Skeletal muscle tissue (tissue), 4 donors: ENCODE data around the gene ERRFI1. TPM values are rescaled to one million over a fixed set of nuclear protein-coding genes. Genes with fewer than 3 reads are reported as not detected.
"Not testable (repeated sequence)": the region's sequence is repeated elsewhere in the genome, so short reads cannot be mapped to it uniquely, and the experiment has no call there.

Source experiments
- H3K27ac ChIP-seq: one replicate; pipeline ENCODE4 v1.7.0; 2013; ENCODE audit warnings: mild to moderate bottlenecking, low read depth, low read length, inconsistent platforms
- H3K27me3 ChIP-seq, 3 donors: one replicate each; pipeline ENCODE4 v1.7.0; 2013; ENCODE audit warnings: low read length in 3 of 3; ENCODE audit not compliant: control insufficient read depth in 3 of 3, insufficient read depth in 3 of 3
- H3K36me3 ChIP-seq, 3 donors: one replicate each; pipeline ENCODE4 v1.7.0; 2013; ENCODE audit warnings: low read length in 3 of 3; ENCODE audit not compliant: control insufficient read depth in 3 of 3, insufficient read depth in 3 of 3
- H3K4me1 ChIP-seq, 3 donors: one replicate each; pipeline ENCODE4 v1.7.0; 2013; ENCODE audit warnings: low read length in 3 of 3, mild to moderate bottlenecking in 3 of 3; ENCODE audit not compliant: control insufficient read depth in 3 of 3, insufficient read depth in 3 of 3
- H3K4me3 ChIP-seq, 3 donors: one replicate each; pipeline ENCODE4 v1.7.0; 2013; ENCODE audit warnings: low read length in 3 of 3
- H3K9ac ChIP-seq, 3 donors: one replicate each; pipeline ENCODE4 v1.7.0; 2013; ENCODE audit warnings: low read length in 3 of 3, mild to moderate bottlenecking in 3 of 3, moderate library complexity in 2 of 3, low read depth in 1 of 3
- H3K9me3 ChIP-seq, 3 donors: one replicate each; pipeline ENCODE4 v1.7.0; 2013; ENCODE audit warnings: low read length in 3 of 3; ENCODE audit not compliant: control insufficient read depth in 3 of 3
- total RNA-seq: library from RNA; depleted of rRNA; stranded (reverse); fragments of >200 nt; gene quantifications from one replicate; pipeline ENCODE4 v1.2.3, GENCODE V29; 2014
- donor health status: Osteomylitis.

ERRFI1 gene
- total RNA-seq, 1 donor from 2014 or later, result 3.7 TPM

DNA sequence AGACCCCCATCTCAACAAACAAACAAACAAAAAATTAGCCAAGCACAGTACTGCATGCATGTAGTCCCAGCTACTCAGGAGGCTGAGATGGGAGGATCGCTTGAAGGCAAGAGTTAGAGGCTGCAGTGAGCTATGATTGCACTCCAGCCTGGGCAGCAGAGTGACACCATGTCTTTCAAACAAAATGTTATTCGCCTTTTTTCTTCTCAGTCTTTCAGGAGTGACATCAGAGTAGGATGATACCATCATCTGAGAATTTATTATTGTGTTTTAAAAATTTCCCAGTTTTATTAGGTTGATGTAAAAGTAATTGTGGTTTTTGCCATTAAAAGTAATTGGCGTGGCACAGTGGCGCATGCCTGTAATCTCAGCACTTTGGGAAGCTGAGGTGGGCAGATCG lies 53.8 kb downstream of the ERRFI1 start:
- no peaks in the 10 kb centered on the region for H3K27me3 ChIP-seq
- no peaks in the 10 kb centered on the region for H3K9me3 ChIP-seq
- H3K9ac ChIP-seq, result no peak overlapping the region
- no peak overlapping the region for H3K4me3 ChIP-seq
- peaks cover 31 to 37% (median 33%) of the 10 kb centered on the region in 3 donors for H3K36me3 ChIP-seq
- H3K27ac ChIP-seq, result no peak overlapping the region
- H3K4me1 ChIP-seq, result peaks cover 2 to 10% (median 7%) of the 10 kb centered on the region in 3 donors

DNA sequence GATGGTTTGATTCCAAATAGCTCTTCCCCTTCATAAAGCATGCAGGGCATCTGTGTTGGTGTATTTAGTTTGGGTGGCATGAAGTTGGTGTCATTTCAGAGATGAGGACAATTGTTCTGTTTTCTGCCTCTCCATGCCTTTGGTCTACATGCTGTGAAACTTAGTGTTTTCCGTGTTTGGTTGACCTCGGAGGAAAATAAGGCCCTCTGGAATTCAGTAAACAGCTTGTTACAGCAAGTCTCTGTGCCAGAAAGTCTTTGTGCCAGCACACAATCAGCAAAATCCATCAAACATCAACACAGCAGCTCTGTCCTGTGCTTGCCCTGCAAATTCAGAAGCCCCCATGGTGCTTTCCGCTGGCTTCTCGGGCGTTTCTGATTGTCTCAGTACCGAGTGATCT lies 55.1 kb downstream of the ERRFI1 start:
- Histone ChIP-seq H3K36me3 (peaks cover 37 to 38% (median 37%) of the 10 kb centered on the region in 3 donors), H3K9ac (no peak overlapping the region), H3K27ac (no peak overlapping the region), H3K9me3 (no peaks in the 10 kb centered on the region), H3K4me3 (no peak overlapping the region), H3K4me1 (peaks cover 5 to 17% (median 12%) of the 10 kb centered on the region in 3 donors), H3K27me3 (no peaks in the 10 kb centered on the region)

DNA sequence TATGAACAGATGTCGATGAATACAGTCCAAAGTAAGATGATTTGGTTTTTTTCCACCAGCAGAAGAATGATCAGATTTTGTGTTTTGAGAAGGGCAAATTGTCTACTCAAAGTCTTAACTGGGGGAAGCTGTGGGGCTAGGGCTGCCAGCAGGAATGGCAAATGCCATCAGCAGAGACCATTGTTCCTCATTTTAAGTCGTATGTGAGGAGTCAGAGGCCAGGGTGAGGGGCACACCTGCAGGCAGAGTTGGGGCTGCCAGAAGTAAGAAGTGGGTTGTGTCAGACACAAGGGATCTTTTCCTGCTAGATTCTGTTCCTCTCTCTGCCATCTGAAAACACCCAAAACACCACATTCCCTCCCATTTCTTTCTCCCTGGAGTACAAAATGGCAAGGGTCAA lies 55.9 kb downstream of the ERRFI1 start:
- Histone ChIP-seq H3K4me3 (no peak overlapping the region), H3K4me1 (peaks cover 5 to 22% (median 10%) of the 10 kb centered on the region in 3 donors), H3K27me3 (no peaks in the 10 kb centered on the region), H3K9me3 (no peaks in the 10 kb centered on the region), H3K27ac (no peak overlapping the region), H3K36me3 (peaks cover 42 to 45% (median 44%) of the 10 kb centered on the region in 3 donors), H3K9ac (peak overlapping the region in 1 of 3 donors; percentile 2)

DNA sequence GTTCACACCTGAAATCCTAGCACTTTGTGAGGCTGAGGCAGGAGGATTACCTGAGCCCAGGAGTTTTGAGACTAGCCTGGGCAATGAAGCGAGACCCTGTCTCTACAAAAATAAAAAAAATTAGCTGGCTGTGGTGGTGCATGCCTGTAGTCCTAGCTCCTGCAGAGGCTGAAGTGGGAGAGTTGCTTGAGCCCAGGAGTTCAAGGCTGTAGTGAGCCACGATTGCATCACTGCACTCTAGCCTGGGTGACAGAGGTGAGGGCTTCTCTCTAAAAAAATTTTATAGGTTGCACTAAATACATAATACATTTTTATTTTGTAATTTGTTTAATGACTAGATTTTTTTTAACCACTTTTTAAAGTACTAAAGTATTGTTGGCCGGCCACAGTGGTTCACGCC lies 58.5 kb downstream of the ERRFI1 start:
- peak overlapping the region in 1 of 3 donors; percentile 20 for H3K9ac ChIP-seq
- peaks cover 54 to 57% (median 55%) of the 10 kb centered on the region in 3 donors for H3K36me3 ChIP-seq
- no peaks in the 10 kb centered on the region for H3K27me3 ChIP-seq
- no peak overlapping the region for H3K27ac ChIP-seq
- no peaks in the 10 kb centered on the region for H3K9me3 ChIP-seq
- H3K4me1 ChIP-seq, result peaks cover 11 to 35% (median 24%) of the 10 kb centered on the region in 3 donors
- no peak overlapping the region for H3K4me3 ChIP-seq

DNA sequence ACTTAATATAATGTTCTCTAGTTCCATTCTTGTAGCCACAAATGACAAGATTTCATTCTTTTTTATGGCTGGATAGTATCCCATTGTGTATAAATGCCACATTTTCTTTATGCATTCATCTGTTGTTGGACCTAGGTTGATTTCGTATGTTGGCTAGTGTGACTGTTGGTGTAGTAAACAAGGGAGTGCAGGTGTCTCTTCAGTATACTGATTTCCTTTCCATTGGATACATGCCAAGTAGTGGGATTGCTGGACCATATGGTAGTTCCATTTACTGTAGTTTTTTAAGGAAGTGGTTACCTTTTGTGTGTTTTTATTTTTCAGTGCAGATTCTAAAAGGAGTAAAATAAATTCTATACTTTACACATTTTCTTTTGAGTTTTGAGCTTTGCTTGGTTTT lies 58.9 kb downstream of the ERRFI1 start:
- no peak overlapping the region for H3K9ac ChIP-seq
- no peaks in the 10 kb centered on the region for H3K9me3 ChIP-seq
- H3K27ac ChIP-seq, result no peak overlapping the region
- H3K36me3 ChIP-seq, result peaks cover 50 to 54% (median 53%) of the 10 kb centered on the region in 3 donors
- H3K4me1 ChIP-seq, result peaks cover 14 to 38% (median 28%) of the 10 kb centered on the region in 3 donors
- H3K4me3 ChIP-seq, result no peak overlapping the region
- H3K27me3 ChIP-seq, result no peaks in the 10 kb centered on the region

DNA sequence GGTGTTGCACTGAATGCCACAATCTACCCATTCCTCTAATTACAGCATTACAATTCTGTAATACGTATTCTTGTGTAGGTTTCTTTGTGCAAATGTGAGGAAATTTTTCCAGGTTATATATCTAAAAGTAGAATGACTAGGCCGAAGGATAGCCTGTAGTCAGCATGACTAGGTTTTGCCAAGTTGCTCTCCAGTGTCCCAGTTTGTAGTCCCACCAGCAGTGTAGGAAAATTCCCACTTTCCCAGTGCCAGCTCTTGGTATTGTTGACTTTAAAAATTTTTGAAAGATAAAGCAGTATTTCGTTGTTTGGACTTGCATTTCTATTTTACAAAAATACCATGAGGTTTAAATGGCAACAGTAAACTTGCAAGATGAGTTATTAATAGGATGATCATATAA lies 61.6 kb downstream of the ERRFI1 start:
- H3K4me1 ChIP-seq, result peaks cover 18 to 44% (median 38%) of the 10 kb centered on the region in 3 donors
- H3K4me3 ChIP-seq, result no peak overlapping the region
- H3K36me3 ChIP-seq, result peaks cover 31 to 33% (median 31%) of the 10 kb centered on the region in 3 donors
- no peaks in the 10 kb centered on the region for H3K9me3 ChIP-seq
- H3K27ac ChIP-seq, result no peak overlapping the region
- no peaks in the 10 kb centered on the region for H3K27me3 ChIP-seq
- H3K9ac ChIP-seq, result no peak overlapping the region

DNA sequence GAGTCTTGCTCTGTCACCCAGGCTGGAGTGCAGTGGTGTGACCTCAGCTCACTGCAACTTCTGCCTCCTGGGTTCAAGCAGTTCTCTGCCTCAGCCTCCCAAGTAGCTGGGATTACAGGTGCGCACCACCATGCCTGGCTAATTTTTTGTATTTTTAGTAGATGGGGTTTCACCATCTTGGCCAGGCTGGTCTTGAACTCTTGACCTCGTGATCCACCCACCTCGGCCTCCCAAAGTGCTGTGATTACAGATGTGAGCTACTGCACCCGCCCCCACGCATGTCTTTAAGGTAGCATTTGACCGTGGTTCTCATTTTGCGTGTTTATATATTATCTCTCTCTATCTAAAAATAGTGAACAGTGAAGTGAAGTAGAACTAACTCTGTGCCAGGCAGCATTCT lies 62.3 kb downstream of the ERRFI1 start:
- H3K36me3 ChIP-seq, result peaks cover 27 to 29% (median 28%) of the 10 kb centered on the region in 3 donors
- not testable (repeated sequence) for H3K27ac ChIP-seq, H3K9me3 ChIP-seq, H3K4me3 ChIP-seq, H3K27me3 ChIP-seq
- peak overlapping the region in 1 of 3 donors; percentile 5 for H3K9ac ChIP-seq
- peaks cover 18 to 44% (median 38%) of the 10 kb centered on the region in 3 donors for H3K4me1 ChIP-seq

DNA sequence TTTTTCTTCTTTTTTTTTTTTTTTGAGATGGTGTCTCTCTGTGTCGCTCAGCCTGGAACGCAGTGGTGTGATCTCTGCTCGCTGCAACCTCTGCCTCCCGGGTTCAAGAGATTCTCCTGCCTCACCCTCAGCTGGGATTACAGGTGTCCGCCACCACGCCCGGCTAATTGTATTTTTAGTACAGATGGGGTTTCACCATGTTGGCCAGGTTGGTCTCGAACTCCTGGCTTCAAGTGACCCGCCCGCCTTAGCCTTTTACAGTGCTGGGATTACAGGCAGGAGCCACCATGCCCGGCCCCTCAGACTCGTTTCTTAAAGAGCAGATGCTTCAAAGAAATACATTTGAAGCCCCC lies 62.8 kb downstream of the ERRFI1 start:
- not testable (repeated sequence) for H3K27me3 ChIP-seq, H3K4me3 ChIP-seq, H3K27ac ChIP-seq, H3K9me3 ChIP-seq, H3K9ac ChIP-seq
- peaks cover 18 to 44% (median 38%) of the 10 kb centered on the region in 3 donors for H3K4me1 ChIP-seq
- peaks cover 25 to 27% (median 27%) of the 10 kb centered on the region in 3 donors for H3K36me3 ChIP-seq

DNA sequence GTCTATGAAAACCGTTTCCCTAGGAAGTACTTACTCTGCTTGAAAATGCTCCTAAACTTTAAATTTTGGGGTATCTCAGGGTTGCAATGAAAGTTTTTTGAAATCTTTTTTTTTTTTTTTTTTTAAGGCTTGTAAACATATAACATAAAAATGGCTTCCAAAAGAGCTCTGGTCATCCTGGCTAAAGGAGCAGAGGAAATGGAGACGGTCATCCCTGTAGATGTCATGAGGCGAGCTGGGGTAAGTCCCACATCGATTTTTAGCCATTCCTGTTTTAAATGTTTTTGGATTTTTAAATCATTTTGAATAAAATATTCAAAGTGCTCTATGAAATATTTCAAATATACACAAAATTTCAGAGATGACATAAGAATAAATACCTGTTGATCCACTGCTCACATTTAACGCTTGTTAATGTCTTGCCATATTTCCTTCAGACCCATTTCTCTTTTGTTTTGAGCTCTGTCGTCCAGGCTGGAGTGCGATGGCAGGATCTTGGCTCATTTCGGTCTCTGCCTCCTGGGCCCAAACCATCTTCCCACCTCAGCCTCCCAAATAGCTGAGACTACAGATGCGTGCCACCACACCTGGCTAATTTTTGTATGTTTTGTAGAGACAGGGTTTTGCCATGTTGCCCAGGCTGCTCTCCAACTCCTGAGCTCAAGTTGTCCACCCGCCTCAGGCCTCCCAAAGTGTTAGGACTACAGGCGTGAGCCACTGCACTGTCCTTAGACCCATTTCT lies 63.3 kb downstream of the ERRFI1 start:
- Histone ChIP-seq H3K4me1 (peaks cover 18 to 44% (median 38%) of the 10 kb centered on the region in 3 donors), H3K4me3 (peak overlapping the region; percentile 90 to 97 (median 93)), H3K27ac (peak overlapping the region; percentile 80), H3K36me3 (peaks cover 25 to 27% (median 27%) of the 10 kb centered on the region in 3 donors), H3K9me3 (no peaks in the 10 kb centered on the region), H3K27me3 (no peaks in the 10 kb centered on the region), H3K9ac (peak overlapping the region; percentile 83 to 93 (median 86))

DNA sequence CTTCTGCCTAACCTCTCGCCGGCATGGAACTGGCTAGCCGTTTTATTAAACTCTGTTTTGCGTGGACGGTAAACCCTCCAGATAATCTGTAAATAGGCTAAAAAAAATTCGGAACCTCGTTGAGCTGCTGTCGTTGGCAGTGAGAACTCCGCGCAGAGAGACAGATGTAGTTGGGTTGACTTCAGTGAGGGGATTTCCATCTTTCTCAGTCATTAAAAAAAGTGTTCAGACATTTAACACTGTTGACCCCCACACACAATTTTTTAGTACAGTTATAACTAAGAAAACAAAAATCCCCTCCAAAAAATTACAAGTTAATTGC lies 64.1 kb downstream of the ERRFI1 start:
- peak overlapping the region; percentile 80 for H3K27ac ChIP-seq
- H3K27me3 ChIP-seq, result no peaks in the 10 kb centered on the region
- no peaks in the 10 kb centered on the region for H3K9me3 ChIP-seq
- H3K4me1 ChIP-seq, result peaks cover 16 to 39% (median 34%) of the 10 kb centered on the region in 3 donors
- H3K36me3 ChIP-seq, result peaks cover 22 to 27% (median 25%) of the 10 kb centered on the region in 3 donors
- peak overlapping the region; percentile 90 to 97 (median 93) for H3K4me3 ChIP-seq
- peak overlapping the region; percentile 83 to 93 (median 86) for H3K9ac ChIP-seq
